Choroid plexus epithelial cell (primary cell): ENCODE measurements around the gene APRT.

Source experiments
- DNase-seq: peaks from one replicate; pipeline ENCODE4 v3.0.0-alpha.2; 2010; ENCODE audit warnings: low read depth
- H3K4me3 ChIP-seq: 2 replicates; pipeline ENCODE4 v1.5.1; 2011; ENCODE audit warnings: low read depth, mild to moderate bottlenecking, control low read depth, low read length, moderate library complexity
- CTCF ChIP-seq: conservative IDR thresholded peaks from 2 replicates; pipeline ENCODE4 v1.5.1; 2011; ENCODE audit warnings: low read depth, mild to moderate bottlenecking, control low read depth, inconsistent platforms, low read length, moderate library complexity

APRT gene

GRCh38 chr16:88804173-88804551 lies 7.6 kb downstream of the APRT start:
- peak overlapping the region; percentile 71 for H3K4me3 ChIP-seq
- TF ChIP-seq CTCF: no peak
- no peak for DNase-seq

- no peak for TF ChIP-seq CTCF
- DNase-seq: peak; percentile 73
- peak within 1 kb of the TSS; percentile 71 for H3K4me3 ChIP-seq
Measured at GRCh38 chr16:88803264-88803987, 8.3 kb downstream of the APRT start, which contains the start of gene CDT1. TSS of gene CDT1 (plus strand) at chr16:88803789. CDS start at chr16:88803832, 43 bp downstream.

GRCh38 chr16:88800277-88800592 lies 11.5 kb downstream of the APRT start:
- no peak overlapping the region for H3K4me3 ChIP-seq
- DNase-seq: no peak
- TF ChIP-seq CTCF: no peak

GRCh38 chr16:88799569-88800276 lies 12.0 kb downstream of the APRT start:
- no peak for TF ChIP-seq CTCF
- DNase-seq: no peak
- H3K4me3 ChIP-seq: no peak overlapping the region

GRCh38 chr16:88798772-88799455 lies 12.8 kb downstream of the APRT start:
- no peak overlapping the region for H3K4me3 ChIP-seq
- no peak for DNase-seq
- TF ChIP-seq CTCF: no peak

- DNase-seq: no peak
- H3K4me3 ChIP-seq: no peak overlapping the region
- TF ChIP-seq CTCF: no peak
Measured at GRCh38 chr16:88798073-88798472, 13.7 kb downstream of the APRT start.
